PC-3 (cell line): ENCODE measurements around the gene STXBP3.

Source experiments
- EZH2phosphoT487 ChIP-seq: fragments of 300-600 bp; sonication (generic); IDR thresholded peaks from 2 replicates; pipeline ENCODE4 v1.6.1; 2018; ENCODE audit warnings: mild to moderate bottlenecking, antibody characterized with exemption, low read length, borderline replicate concordance
- TF ChIP-seq, protein P1 (sequence below): fragments of 300-600 bp; sonication (generic); conservative IDR thresholded peaks from 2 replicates; pipeline ENCODE4 v1.5.1; 2017; ENCODE audit warnings: antibody characterized with exemption, low read depth, mild to moderate bottlenecking, low read length

DNA sequence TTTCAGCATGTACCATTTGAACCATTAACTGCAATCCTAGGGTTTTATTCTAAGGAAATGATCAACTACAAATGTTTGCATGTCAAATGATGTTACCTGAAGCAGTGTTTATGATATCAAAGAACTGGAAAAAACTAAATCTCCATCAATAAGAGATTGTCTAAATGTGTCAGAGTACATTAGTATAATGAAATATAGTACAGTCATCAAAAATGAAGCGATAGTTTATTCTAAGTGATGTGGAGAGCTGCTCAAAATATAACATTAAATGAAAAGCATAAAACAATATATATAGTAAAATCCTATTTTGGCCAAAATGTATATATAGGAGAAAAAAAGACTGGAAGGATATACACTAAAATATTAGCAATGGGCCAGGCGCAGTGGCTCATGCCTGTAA is 86.5 kb downstream of the STXBP3 start:
- TF ChIP-seq, protein P1, sequence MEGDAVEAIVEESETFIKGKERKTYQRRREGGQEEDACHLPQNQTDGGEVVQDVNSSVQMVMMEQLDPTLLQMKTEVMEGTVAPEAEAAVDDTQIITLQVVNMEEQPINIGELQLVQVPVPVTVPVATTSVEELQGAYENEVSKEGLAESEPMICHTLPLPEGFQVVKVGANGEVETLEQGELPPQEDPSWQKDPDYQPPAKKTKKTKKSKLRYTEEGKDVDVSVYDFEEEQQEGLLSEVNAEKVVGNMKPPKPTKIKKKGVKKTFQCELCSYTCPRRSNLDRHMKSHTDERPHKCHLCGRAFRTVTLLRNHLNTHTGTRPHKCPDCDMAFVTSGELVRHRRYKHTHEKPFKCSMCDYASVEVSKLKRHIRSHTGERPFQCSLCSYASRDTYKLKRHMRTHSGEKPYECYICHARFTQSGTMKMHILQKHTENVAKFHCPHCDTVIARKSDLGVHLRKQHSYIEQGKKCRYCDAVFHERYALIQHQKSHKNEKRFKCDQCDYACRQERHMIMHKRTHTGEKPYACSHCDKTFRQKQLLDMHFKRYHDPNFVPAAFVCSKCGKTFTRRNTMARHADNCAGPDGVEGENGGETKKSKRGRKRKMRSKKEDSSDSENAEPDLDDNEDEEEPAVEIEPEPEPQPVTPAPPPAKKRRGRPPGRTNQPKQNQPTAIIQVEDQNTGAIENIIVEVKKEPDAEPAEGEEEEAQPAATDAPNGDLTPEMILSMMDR, result no peak
- TF ChIP-seq EZH2phosphoT487, result no peak
